ENCODE measurements around the gene HSD17B1. TPM values are rescaled to one million over a fixed set of nuclear protein-coding genes. Genes with fewer than 3 reads are reported as not detected.

HSD17B1 gene
- total and polyA plus RNA-seq, 2 donors from 2014 or later, result 0.31 to 3.3 TPM

DNA sequence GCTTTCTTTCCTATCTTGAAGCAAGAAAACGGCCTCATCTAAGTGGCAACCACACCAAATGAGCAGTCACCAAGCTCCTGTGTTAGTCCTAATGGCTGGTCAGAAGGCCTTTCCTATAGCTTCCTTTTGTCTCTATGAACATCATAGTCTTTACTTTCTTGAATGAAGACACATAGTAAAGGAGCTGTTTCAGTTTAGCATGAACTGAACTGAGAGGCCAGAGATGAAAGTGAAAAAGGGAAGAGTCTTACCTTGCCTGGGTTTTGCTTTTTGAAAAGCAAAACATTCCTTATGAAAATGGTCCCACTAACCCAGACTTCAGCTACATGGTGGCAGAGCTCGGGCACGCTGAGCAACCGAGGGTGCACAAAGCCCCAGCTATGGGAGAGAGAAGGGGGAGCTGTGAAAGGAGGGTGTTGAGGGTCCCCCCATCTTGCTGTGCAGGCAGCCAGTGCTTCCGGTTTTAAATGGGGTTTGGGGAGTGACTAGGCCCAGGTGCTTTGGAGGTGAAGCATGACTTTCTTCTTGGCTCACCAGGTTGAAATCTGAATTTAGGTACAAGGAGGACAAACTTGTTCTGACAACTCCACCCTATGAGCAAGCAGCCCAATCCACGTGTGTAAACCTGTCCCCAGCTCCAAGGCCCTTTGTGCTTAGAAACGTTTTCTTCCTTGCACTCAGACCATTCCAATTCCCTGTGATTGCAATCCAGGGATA is 33.9 kb downstream of the HSD17B1 start:
- peaks cover 12 to 67% (median 54%) of the 10 kb centered on the region in 3 donors for H3K36me3 ChIP-seq (ENCODE audit: control insufficient read depth in 2 of 3, insufficient read depth in 3 of 3, low read length in 3 of 3)
- no peak overlapping the region for H3K27ac ChIP-seq (ENCODE audit: low read depth in 2 of 2, low read length in 2 of 2)
- intact Hi-C loops (cut with DNase I), result no loop called here
- no peaks in the 10 kb centered on the region for H3K9me3 ChIP-seq (ENCODE audit: control insufficient read depth in 2 of 3, insufficient read depth in 1 of 3, low read length in 3 of 3)
- no peak overlapping the region for H3K4me3 ChIP-seq (ENCODE audit: low read length in 3 of 3)
- peaks cover 0 to 5% (median 4%) of the 10 kb centered on the region in 3 donors for H3K4me1 ChIP-seq (ENCODE audit: control insufficient read depth in 2 of 3, insufficient read depth in 2 of 3, low read depth in 1 of 3, low read length in 3 of 3)
- H3K27me3 ChIP-seq (ENCODE audit: control insufficient read depth, insufficient read depth, low read length), result no peaks in the 10 kb centered on the region
- no peak for DNase-seq
- TF ChIP-seq, protein P1, sequence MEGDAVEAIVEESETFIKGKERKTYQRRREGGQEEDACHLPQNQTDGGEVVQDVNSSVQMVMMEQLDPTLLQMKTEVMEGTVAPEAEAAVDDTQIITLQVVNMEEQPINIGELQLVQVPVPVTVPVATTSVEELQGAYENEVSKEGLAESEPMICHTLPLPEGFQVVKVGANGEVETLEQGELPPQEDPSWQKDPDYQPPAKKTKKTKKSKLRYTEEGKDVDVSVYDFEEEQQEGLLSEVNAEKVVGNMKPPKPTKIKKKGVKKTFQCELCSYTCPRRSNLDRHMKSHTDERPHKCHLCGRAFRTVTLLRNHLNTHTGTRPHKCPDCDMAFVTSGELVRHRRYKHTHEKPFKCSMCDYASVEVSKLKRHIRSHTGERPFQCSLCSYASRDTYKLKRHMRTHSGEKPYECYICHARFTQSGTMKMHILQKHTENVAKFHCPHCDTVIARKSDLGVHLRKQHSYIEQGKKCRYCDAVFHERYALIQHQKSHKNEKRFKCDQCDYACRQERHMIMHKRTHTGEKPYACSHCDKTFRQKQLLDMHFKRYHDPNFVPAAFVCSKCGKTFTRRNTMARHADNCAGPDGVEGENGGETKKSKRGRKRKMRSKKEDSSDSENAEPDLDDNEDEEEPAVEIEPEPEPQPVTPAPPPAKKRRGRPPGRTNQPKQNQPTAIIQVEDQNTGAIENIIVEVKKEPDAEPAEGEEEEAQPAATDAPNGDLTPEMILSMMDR (IDR thresholded peaks at IDR 0.05; ENCODE audit: borderline replicate concordance, extremely low read depth, insufficient read depth), result no peak
- no peak for FAIRE-seq
- no peak overlapping the region for H3K9ac ChIP-seq (ENCODE audit: low read length in 3 of 3)

- TF ChIP-seq, protein P1 (IDR thresholded peaks at IDR 0.05; ENCODE audit: borderline replicate concordance, extremely low read depth, insufficient read depth), result no peak
- Histone ChIP-seq H3K27ac (ENCODE audit: low read depth in 2 of 2, low read length in 2 of 2) (no peak overlapping the region), H3K9me3 (ENCODE audit: control insufficient read depth in 2 of 3, insufficient read depth in 1 of 3, low read length in 3 of 3) (no peaks in the 10 kb centered on the region), H3K4me1 (ENCODE audit: control insufficient read depth in 2 of 3, insufficient read depth in 2 of 3, low read depth in 1 of 3, low read length in 3 of 3) (peaks cover 0 to under 1% (median 0%) of the 10 kb centered on the region in 3 donors), H3K4me3 (ENCODE audit: low read length in 3 of 3) (no peak overlapping the region), H3K36me3 (ENCODE audit: control insufficient read depth in 2 of 3, insufficient read depth in 3 of 3, low read length in 3 of 3) (peaks cover 5 to 33% (median 19%) of the 10 kb centered on the region in 3 donors), H3K27me3 (ENCODE audit: control insufficient read depth, insufficient read depth, low read length) (no peaks in the 10 kb centered on the region), H3K9ac (ENCODE audit: low read length in 3 of 3) (no peak overlapping the region)
- no peak for FAIRE-seq
- intact Hi-C loops (cut with DNase I), result no loop called here
- DNase-seq, result no peak
Observed at GRCh38 chr17:42590886-42591285, 38.2 kb downstream of the HSD17B1 start.

DNA sequence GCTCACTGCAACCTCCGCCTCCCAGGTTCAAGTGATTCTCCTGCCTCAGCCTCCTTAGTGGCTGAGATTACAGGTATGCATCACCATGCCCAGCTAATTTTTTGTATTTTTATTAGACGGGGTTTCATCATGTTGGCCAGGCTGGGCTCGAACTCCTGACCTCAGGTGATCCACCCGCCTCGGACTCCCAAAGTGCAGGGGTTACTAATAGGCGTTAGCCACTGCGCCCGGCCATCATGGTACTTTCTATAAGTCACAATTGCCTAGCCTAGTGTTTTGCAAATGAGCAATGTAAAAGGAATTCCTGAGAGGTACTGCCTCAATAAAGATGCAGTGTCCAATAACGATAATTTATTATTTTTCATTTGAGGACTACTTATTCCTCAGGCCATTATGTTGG is 38.7 kb downstream of the HSD17B1 start:
- Histone ChIP-seq H3K27me3 (ENCODE audit: control insufficient read depth, insufficient read depth, low read length) (no peaks in the 10 kb centered on the region), H3K27ac (ENCODE audit: low read depth in 2 of 2, low read length in 2 of 2) (no peak overlapping the region), H3K9ac (ENCODE audit: low read length in 3 of 3) (no peak overlapping the region), H3K4me1 (ENCODE audit: control insufficient read depth in 2 of 3, insufficient read depth in 2 of 3, low read depth in 1 of 3, low read length in 3 of 3) (no peaks in the 10 kb centered on the region), H3K9me3 (ENCODE audit: control insufficient read depth in 2 of 3, insufficient read depth in 1 of 3, low read length in 3 of 3) (no peaks in the 10 kb centered on the region), H3K36me3 (ENCODE audit: control insufficient read depth in 2 of 3, insufficient read depth in 3 of 3, low read length in 3 of 3) (peaks cover 3 to 30% (median 15%) of the 10 kb centered on the region in 3 donors), H3K4me3 (ENCODE audit: low read length in 3 of 3) (no peak overlapping the region)
- intact Hi-C loops (cut with DNase I), result no loop called here
- DNase-seq (no peak), FAIRE-seq (no peak)
- TF ChIP-seq, protein P1 (IDR thresholded peaks at IDR 0.05; ENCODE audit: borderline replicate concordance, extremely low read depth, insufficient read depth), result no peak
